Trophoblast cell (in vitro differentiated cells and primary cell): ENCODE measurements around the gene GSS.

Experiments used
- DNase-seq, 2 donors: peaks; one replicate each; pipeline ENCODE4 v3.0.0-alpha.2; 2016
- H2AFZ ChIP-seq: 2 replicates; pipeline ENCODE4 v1.6.1; 2013; ENCODE audit warnings: low read length, moderate library complexity, mild to moderate bottlenecking; ENCODE audit not compliant: insufficient read depth, poor library complexity
- H2AK5ac ChIP-seq: 2 replicates; pipeline ENCODE4 v1.6.1; 2013; ENCODE audit warnings: mild to moderate bottlenecking, low read length
- H2BK120ac ChIP-seq: 2 replicates; pipeline ENCODE4 v1.6.1; 2013; ENCODE audit warnings: low read length, mild to moderate bottlenecking, moderate library complexity; ENCODE audit not compliant: insufficient read depth, poor library complexity
- H2BK12ac ChIP-seq: 2 replicates; pipeline ENCODE4 v1.6.1; 2013; ENCODE audit warnings: mild to moderate bottlenecking, low read length, moderate library complexity
- H2BK5ac ChIP-seq: 2 replicates; pipeline ENCODE4 v1.6.1; 2013; ENCODE audit warnings: low read length, low read depth, moderate library complexity, mild to moderate bottlenecking; ENCODE audit not compliant: poor library complexity
- H3K14ac ChIP-seq: 2 replicates; pipeline ENCODE4 v1.6.1; 2013; ENCODE audit warnings: mild to moderate bottlenecking, low read length
- H3K18ac ChIP-seq: 2 replicates; pipeline ENCODE4 v1.6.1; 2013; ENCODE audit warnings: mild to moderate bottlenecking, low read length
- H3K23ac ChIP-seq: 2 replicates; pipeline ENCODE4 v1.6.1; 2013; ENCODE audit warnings: low read length
- H3K27ac ChIP-seq: 2 replicates; pipeline ENCODE4 v1.5.1; 2013; ENCODE audit warnings: low read depth, mild to moderate bottlenecking, inconsistent platforms, low read length, moderate library complexity
- H3K27me3 ChIP-seq: 2 replicates; pipeline ENCODE4 v1.6.1; 2013; ENCODE audit warnings: inconsistent platforms, mild to moderate bottlenecking, low read length, moderate library complexity; ENCODE audit not compliant: insufficient read depth
- H3K36me3 ChIP-seq, 2 experiments: 1 replicate in 1 of 2; 2 replicates in 1 of 2; pipeline ENCODE4 v1.6.1; 2013; ENCODE audit warnings: low read length in 2 of 2, mild to moderate bottlenecking in 2 of 2, moderate library complexity in 1 of 2; ENCODE audit not compliant: insufficient read depth in 2 of 2, control insufficient read depth in 1 of 2
- H3K4ac ChIP-seq: 2 replicates; pipeline ENCODE4 v1.6.1; 2013; ENCODE audit warnings: low read depth, mild to moderate bottlenecking, low read length, moderate library complexity
- H3K4me1 ChIP-seq, 2 experiments: 1 replicate in 1 of 2; 2 replicates in 1 of 2; pipeline ENCODE4 v1.6.1; 2013; ENCODE audit warnings: low read length in 2 of 2, mild to moderate bottlenecking in 2 of 2, moderate library complexity in 1 of 2; ENCODE audit not compliant: insufficient read depth in 2 of 2, control insufficient read depth in 1 of 2
- H3K4me2 ChIP-seq: 2 replicates; pipeline ENCODE4 v1.6.1; 2013; ENCODE audit warnings: inconsistent platforms, mild to moderate bottlenecking, low read length, moderate library complexity
- H3K4me3 ChIP-seq: 2 replicates; pipeline ENCODE4 v1.5.1; 2013; ENCODE audit warnings: mild to moderate bottlenecking, low read depth, low read length, inconsistent platforms
- H3K79me1 ChIP-seq: one replicate; pipeline ENCODE4 v1.6.1; 2013; ENCODE audit warnings: low read length
- H3K79me2 ChIP-seq: 2 replicates; pipeline ENCODE4 v1.6.1; 2013; ENCODE audit warnings: low read length, mild to moderate bottlenecking; ENCODE audit not compliant: control insufficient read depth, insufficient read depth, poor library complexity
- H3K9ac ChIP-seq: 2 replicates; pipeline ENCODE4 v1.6.1; 2013; ENCODE audit warnings: mild to moderate bottlenecking, low read length
- H3K9me3 ChIP-seq: 2 replicates; pipeline ENCODE4 v1.6.1; 2013; ENCODE audit warnings: low read depth, mild to moderate bottlenecking, control low read depth, inconsistent platforms, low read length; ENCODE audit not compliant: insufficient read depth
- H4K12ac ChIP-seq: 2 replicates; pipeline ENCODE4 v1.6.1; 2013; ENCODE audit warnings: low read depth, mild to moderate bottlenecking, low read length, moderate library complexity
- H4K8ac ChIP-seq: 2 replicates; pipeline ENCODE4 v1.6.1; 2013; ENCODE audit warnings: low read depth, mild to moderate bottlenecking, low read length, moderate library complexity
- H4K91ac ChIP-seq: one replicate; pipeline ENCODE4 v1.6.1; 2013; ENCODE audit warnings: low read depth, mild to moderate bottlenecking, low read length, moderate library complexity
- WGBS: extraction: QIAGEN DNeasy Blood & Tissue Kit; methylation state at CpG from one replicate; pipeline ENCODE4 v1.1.7; 2013; ENCODE audit warnings: missing lambda C conversion rate; ENCODE audit not compliant: insufficient read length, insufficient coverage; ENCODE audit errors: extremely low coverage; 5-methylcytosine and 5-hydroxymethylcytosine counted together

The GSS gene

GRCh38 chr20:34916774-34917354 lies 38.7 kb downstream of the GSS start:
- Histone ChIP-seq H3K27me3 (no peaks in the 10 kb centered on the region), H3K4me1 (no peaks in the 10 kb centered on the region), H3K79me1 (no peaks in the 10 kb centered on the region), H3K36me3 (peaks cover 28 to 36% of the 10 kb centered on the region in 2 experiments), H2BK12ac (no peak overlapping the region), H3K18ac (no peak overlapping the region), H2BK5ac (no peak overlapping the region), H3K4me2 (no peak overlapping the region), H4K91ac (no peak overlapping the region), H3K27ac (no peak overlapping the region), H2AFZ (no peak overlapping the region), H2BK120ac (no peak overlapping the region), H3K9ac (no peak overlapping the region), H4K8ac (no peak overlapping the region), H2AK5ac (no peak overlapping the region), H3K4me3 (no peak overlapping the region), H3K9me3 (peaks cover 2% of the 10 kb centered on the region), H3K4ac (no peak overlapping the region), H4K12ac (no peak overlapping the region), H3K14ac (no peak overlapping the region), H3K79me2 (no peaks in the 10 kb centered on the region), H3K23ac (no peak overlapping the region)
- no CpG with 5 or more reads among the region's 2 CpGs for WGBS
- no peak for DNase-seq

- Histone ChIP-seq H3K4ac (no peak overlapping the region), H3K4me2 (no peak overlapping the region), H2AFZ (no peak overlapping the region), H4K12ac (no peak overlapping the region), H2BK120ac (no peak overlapping the region), H3K14ac (no peak overlapping the region), H3K27ac (no peak overlapping the region), H3K9ac (no peak overlapping the region), H3K23ac (no peak overlapping the region), H3K4me1 (no peaks in the 10 kb centered on the region), H3K27me3 (no peaks in the 10 kb centered on the region), H2BK5ac (no peak overlapping the region), H4K8ac (no peak overlapping the region), H3K79me1 (no peaks in the 10 kb centered on the region), H3K18ac (no peak overlapping the region), H3K79me2 (no peaks in the 10 kb centered on the region), H2BK12ac (no peak overlapping the region), H3K4me3 (no peak overlapping the region), H2AK5ac (no peak overlapping the region), H3K9me3 (no peaks in the 10 kb centered on the region), H3K36me3 (peaks cover 19 to 27% of the 10 kb centered on the region in 2 experiments), H4K91ac (no peak overlapping the region)
- DNase-seq = no peak
- no CpG with 5 or more reads among the region's 4 CpGs for WGBS
These were observed 39.7 kb downstream of the GSS start for GRCh38 chr20:34915749-34916455.

DNA sequence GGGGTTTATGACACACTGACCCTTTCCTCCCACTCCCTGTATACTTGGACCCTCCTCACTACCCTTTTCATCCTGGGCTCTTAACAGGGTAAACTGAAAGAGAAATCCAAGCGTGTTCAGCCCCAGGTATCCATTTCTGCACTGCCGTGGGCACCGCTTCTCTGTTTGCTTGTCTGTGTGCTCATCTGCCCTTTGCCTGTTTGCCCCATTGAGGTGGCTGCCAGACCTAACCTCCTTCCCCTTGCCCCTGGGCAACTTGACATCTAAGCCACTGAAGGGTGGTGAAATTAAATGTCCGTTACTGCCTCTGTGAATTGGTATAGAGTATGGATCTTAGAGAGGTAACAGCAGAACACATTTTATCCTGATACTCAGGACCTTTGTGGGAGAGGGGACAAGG lies 40.5 kb downstream of the GSS start:
- no peak for DNase-seq
- H3K9ac ChIP-seq = no peak overlapping the region
- H4K91ac ChIP-seq = no peak overlapping the region
- no peak overlapping the region for H2BK12ac ChIP-seq
- no peak overlapping the region for H3K23ac ChIP-seq
- H3K4me3 ChIP-seq = no peak overlapping the region
- H3K27me3 ChIP-seq = no peaks in the 10 kb centered on the region
- no peaks in the 10 kb centered on the region for H3K79me1 ChIP-seq
- no peaks in the 10 kb centered on the region for H3K4me1 ChIP-seq
- no peak overlapping the region for H3K27ac ChIP-seq
- no CpG with 5 or more reads among the region's 4 CpGs for WGBS
- no peak overlapping the region for H3K4ac ChIP-seq
- no peak overlapping the region for H4K8ac ChIP-seq
- H3K18ac ChIP-seq = no peak overlapping the region
- H3K14ac ChIP-seq = no peak overlapping the region
- no peaks in the 10 kb centered on the region for H3K9me3 ChIP-seq
- no peak overlapping the region for H2BK5ac ChIP-seq
- H3K4me2 ChIP-seq = no peak overlapping the region
- H3K79me2 ChIP-seq = no peaks in the 10 kb centered on the region
- no peak overlapping the region for H2AK5ac ChIP-seq
- no peak overlapping the region for H2BK120ac ChIP-seq
- H2AFZ ChIP-seq = no peak overlapping the region
- H3K36me3 ChIP-seq = peaks cover 14 to 20% of the 10 kb centered on the region in 2 experiments
- H4K12ac ChIP-seq = no peak overlapping the region

DNA sequence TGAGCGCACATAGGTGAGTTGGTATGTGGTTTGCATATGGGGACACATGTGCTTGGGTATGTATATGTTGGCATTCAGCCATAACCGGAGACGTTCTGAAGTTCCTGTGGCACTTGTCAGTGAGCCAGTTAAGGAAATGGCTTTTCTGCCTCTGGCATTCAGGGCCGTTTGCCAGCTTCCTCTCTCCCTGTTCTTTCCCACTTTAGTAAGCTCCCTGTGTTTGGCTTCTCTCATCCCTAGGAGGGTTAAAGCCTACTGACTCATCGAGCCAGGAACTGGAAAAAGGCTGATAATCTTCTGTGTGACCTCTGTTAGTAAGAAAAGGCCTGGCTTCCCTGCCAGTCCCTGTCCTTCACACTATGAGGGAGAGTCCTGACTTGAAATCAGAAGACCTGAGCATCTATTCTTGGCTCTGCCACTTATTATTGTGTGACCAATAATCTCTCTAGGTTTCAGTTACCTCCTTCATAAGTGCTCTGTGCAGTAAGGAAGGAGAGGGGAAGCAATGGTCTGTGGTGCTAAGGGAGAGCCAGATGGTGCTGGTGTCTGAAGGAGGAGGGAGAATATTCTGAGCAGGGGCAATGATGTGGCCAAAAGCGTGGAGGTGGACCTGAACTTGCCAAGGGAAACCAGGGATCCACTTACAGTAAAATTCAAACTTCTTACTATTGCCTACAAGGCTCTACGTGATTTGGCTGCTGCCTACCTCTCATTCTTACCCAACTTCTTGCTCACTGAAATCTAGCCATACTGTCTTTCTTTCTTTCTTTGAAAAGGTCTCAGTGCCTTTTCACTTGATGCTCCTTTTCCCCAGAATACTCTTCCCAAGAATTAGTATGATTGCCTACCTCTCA lies 47.8 kb downstream of the GSS start:
- Histone ChIP-seq H3K23ac (no peak overlapping the region), H2BK12ac (no peak overlapping the region), H4K91ac (no peak overlapping the region), H3K27me3 (no peaks in the 10 kb centered on the region), H3K4ac (no peak overlapping the region), H3K18ac (no peak overlapping the region), H3K9me3 (no peaks in the 10 kb centered on the region), H3K4me1 (no peaks in the 10 kb centered on the region), H3K14ac (no peak overlapping the region), H4K8ac (no peak overlapping the region), H3K9ac (no peak overlapping the region), H3K4me3 (no peak overlapping the region), H2BK120ac (no peak overlapping the region), H4K12ac (no peak overlapping the region), H2BK5ac (no peak overlapping the region), H3K27ac (no peak overlapping the region), H3K4me2 (no peak overlapping the region), H2AK5ac (no peak overlapping the region), H2AFZ (no peak overlapping the region), H3K79me2 (no peaks in the 10 kb centered on the region), H3K36me3 (no peaks in the 10 kb centered on the region), H3K79me1 (no peaks in the 10 kb centered on the region)
- WGBS = no CpG with 5 or more reads among the region's 7 CpGs
- DNase-seq = no peak
